AG10803 (cell line): ENCODE results near the gene ITGA11.

Source experiments
- DNase-seq: peaks from one replicate; pipeline ENCODE4 v3.0.0; 2010; ENCODE audit warnings: low read depth
- H3K4me3 ChIP-seq: 2 replicates; pipeline ENCODE4 v1.5.1; 2011; ENCODE audit warnings: mild to moderate bottlenecking, low read length, control low read depth
- TF ChIP-seq, protein P1 (sequence below): conservative IDR thresholded peaks from 2 replicates; pipeline ENCODE4 v1.5.1; 2011; ENCODE audit warnings: mild to moderate bottlenecking, low read length, control low read depth, inconsistent platforms

ITGA11 gene

DNA sequence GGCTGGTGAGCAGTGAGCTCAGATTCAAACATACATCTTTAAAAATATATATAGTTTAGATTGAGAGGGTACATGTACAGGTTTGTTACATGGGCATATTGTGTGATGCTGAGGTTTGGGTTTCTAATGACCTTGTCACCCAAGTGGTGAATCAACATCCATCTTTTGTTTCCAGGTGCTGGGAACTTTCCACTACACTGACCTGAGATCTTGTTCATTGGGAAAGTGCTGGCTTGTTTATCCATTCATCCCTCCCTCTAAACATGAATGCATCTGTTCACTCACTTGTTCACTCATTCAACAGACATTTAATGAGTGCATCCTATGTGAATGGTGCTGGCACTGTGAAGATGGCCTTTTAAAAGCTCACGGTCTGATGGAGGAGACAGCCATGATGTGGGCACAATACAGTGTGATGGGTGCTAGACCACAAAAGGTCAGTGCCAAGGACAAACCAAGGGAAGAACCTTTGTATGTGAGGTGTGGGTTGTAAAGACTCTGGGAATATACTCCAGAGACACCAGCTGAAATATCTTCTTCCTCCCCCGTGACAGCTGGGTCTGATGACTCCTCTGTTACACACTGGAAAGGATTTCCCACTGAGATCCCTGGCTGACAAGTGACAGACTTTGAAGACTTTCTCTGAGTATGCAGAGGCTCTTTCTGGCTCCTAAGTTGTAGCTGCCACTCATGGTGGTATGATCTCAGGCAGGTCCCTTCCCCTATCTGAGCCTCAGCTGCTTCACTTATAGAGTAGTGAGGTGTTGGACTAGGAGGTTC, 16.2 kb upstream of the ITGA11 start:
- TF ChIP-seq, protein P1, sequence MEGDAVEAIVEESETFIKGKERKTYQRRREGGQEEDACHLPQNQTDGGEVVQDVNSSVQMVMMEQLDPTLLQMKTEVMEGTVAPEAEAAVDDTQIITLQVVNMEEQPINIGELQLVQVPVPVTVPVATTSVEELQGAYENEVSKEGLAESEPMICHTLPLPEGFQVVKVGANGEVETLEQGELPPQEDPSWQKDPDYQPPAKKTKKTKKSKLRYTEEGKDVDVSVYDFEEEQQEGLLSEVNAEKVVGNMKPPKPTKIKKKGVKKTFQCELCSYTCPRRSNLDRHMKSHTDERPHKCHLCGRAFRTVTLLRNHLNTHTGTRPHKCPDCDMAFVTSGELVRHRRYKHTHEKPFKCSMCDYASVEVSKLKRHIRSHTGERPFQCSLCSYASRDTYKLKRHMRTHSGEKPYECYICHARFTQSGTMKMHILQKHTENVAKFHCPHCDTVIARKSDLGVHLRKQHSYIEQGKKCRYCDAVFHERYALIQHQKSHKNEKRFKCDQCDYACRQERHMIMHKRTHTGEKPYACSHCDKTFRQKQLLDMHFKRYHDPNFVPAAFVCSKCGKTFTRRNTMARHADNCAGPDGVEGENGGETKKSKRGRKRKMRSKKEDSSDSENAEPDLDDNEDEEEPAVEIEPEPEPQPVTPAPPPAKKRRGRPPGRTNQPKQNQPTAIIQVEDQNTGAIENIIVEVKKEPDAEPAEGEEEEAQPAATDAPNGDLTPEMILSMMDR, result no peak
- no peak for DNase-seq

DNA sequence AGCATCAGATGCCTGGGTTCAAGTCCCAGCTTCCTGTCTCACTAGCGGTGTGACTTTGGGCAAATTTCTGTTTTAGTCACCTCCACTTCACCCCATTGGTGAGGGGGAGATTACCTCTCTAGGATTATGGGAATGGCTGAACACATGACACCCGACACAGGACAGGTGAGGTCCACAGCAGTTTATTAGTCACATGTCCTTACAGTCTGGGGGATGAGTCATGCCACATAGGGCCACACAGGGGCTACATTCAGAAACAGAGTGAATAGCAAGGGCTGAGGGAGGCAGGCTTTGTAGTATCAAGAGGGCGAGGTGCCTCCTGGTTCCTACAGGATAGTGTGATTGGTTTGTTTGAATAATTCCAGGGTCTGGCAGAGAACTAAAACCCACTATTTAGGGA, 15.2 kb upstream of the ITGA11 start:
- no peak overlapping the region for H3K4me3 ChIP-seq
- TF ChIP-seq, protein P1, result no peak
- no peak for DNase-seq

More for the DNA sequence above, 16.2 kb upstream of the ITGA11 start:
- no peak overlapping the region for H3K4me3 ChIP-seq

DNA sequence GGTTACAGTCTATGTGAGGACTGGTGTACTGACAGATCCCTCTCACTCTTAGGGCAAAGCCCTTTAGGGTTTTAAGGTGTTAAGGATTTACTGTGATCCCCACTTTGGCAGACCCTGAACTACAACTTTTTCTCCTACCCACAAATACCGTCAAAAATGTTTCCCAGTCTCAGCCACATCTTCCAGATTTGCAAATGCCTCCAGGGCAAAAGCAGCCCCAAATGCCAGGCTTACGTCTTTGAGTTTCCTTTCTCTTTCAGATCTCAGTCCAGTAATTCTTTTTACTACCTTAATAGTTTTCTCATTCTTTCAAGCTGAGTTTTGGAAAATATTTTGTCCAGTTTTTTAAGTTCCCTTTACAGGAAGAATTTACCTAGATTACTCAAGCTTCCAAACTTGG, 13.4 kb upstream of the ITGA11 start:
- DNase-seq, result no peak
- TF ChIP-seq, protein P1, result no peak
- no peak overlapping the region for H3K4me3 ChIP-seq

DNA sequence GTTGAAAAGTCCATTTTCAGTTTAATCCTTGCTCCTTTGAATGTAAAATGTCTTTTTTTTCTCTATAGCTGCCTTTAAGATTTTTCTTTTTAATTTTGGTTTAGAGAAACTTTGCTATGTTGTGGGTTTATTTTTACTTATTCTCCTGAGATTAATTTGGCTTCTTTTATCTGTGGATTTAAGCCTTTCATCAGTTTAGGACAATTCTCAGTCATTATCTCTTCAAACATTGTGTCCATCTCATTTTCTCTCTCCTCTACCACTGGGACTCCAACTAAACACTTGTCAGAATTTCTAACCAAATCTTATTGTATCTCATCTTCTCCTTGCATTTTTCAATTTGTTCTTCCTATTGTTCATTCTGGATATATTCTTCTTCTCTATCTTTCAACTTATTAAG, 12.4 kb upstream of the ITGA11 start:
- TF ChIP-seq, protein P1, result no peak
- no peak overlapping the region for H3K4me3 ChIP-seq
- DNase-seq, result no peak

DNA sequence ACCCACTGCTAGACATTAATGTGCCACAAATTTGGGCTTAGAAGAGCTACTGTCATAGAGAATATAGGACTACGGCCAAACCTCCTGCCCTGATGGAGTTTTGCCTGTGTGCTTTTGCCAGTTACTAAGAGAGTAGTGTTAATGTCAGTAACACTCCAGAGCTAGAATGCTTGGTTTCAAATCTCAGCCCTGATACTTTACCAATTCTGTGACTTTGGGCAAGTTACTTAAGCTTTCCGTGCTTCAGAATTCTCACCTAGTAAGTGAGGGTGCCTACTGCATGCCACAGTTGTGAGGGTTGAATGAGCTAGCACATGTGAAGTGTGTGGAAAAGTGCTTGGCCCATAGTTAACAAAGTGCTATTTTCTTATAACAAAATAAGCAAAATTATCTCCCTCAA, 10.9 kb upstream of the ITGA11 start:
- H3K4me3 ChIP-seq, result no peak overlapping the region
- no peak for DNase-seq
- TF ChIP-seq, protein P1, result no peak

DNA sequence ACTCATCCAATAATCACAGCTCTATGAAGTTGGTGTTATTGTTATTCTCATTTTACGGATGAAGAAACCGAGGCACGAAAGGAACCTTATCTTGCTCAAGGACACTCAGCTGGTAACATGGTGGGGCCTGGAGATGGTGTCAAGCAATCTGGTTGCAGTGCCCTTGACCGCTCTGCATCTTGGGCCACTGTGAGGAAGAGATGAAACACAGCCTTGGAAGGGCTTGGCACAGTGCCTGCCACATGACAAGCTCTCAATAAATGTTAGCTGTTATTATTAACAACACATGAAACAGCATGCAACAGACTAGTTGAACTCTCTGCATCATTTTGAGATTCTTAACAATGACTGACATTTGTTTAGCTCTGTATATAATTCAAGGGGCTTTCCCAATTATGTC, 10.1 kb upstream of the ITGA11 start:
- TF ChIP-seq, protein P1, result no peak
- DNase-seq, result peak; percentile 54
- no peak overlapping the region for H3K4me3 ChIP-seq

DNA sequence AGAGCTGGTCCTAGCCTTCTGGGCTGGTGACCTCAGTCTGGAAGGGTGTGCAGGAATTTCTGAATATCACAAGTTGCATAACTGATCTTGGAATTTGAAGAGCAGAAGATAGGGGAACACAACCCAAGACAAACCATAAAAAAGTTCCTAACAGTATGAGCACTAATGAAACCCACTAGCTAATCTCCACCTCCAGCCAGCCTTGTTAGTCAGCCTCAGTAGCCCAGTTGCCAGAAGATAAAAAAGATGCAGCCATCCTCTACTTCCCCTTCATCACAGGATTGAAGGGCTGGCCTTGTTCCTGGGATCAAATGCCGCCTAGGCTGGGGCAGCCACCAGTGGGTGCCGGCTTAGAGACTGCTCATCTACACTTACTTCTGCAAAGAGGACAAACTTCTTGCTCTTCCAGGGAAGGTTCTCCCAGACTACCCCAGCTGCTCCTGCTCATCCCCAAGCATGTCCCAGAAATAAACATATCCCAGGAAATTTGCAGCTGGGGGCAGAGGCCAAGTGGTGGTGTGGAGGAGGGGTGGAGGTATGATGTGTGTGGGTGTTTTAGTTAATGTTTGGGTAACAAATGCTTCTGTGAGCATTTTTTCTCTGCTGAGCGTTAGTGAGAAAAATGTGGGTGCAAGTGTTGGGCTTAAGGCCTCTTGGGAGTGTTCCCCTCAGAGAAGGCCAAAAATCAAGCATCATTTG, 9.2 kb upstream of the ITGA11 start:
- H3K4me3 ChIP-seq, result no peak overlapping the region
- peak; percentile 80 for DNase-seq
- TF ChIP-seq, protein P1, result no peak
